Measurements from ENCODE around the gene CACNA2D3. TPM values are rescaled to one million over a fixed set of nuclear protein-coding genes. Genes with fewer than 3 reads are reported as not detected.
"Not testable (repeated sequence)": the region's sequence is repeated elsewhere in the genome, so short reads cannot be mapped to it uniquely, and the experiment has no call there.

CACNA2D3 gene
- total RNA-seq, 1 donor from 2014 or later: 0.70 TPM

- Mint-ChIP-seq H3K4me1 (ENCODE audit: low read depth, unreplicated experiment) (no peaks in the 10 kb centered on the region), H3K4me3 (ENCODE audit: unreplicated experiment) (no peak overlapping the region), H3K27me3 (ENCODE audit: low read depth, unreplicated experiment) (peaks cover 4% of the 10 kb centered on the region), H3K27ac (ENCODE audit: unreplicated experiment) (no peak overlapping the region), H3K36me3 (ENCODE audit: low read depth, unreplicated experiment) (no peaks in the 10 kb centered on the region), H3K9me3 (ENCODE audit: unreplicated experiment) (peaks cover 3% of the 10 kb centered on the region)
- H3K79me2 ChIP-seq (ENCODE audit: insufficient read depth, low read length): no peaks in the 10 kb centered on the region
- TF ChIP-seq CTCF (IDR thresholded peaks at IDR 0.05; ENCODE audit: insufficient read depth, low read depth, low read length): no peak
- TF ChIP-seq EZH2 (IDR thresholded peaks at IDR 0.05; ENCODE audit: insufficient read depth, low read length): no peak
- no peaks in the 10 kb centered on the region for H3K9me3 ChIP-seq (ENCODE audit: insufficient read depth, low read depth, low read length)
- DNase-seq (ENCODE audit: low read depth): no peak
- no peak overlapping the region for H3K27ac ChIP-seq (ENCODE audit: low read depth, low read length)
- no peak overlapping the region for H3K4me2 ChIP-seq (ENCODE audit: low read length)
- H3K27me3 ChIP-seq (ENCODE audit: insufficient read depth, low read length): no peaks in the 10 kb centered on the region
- H2AFZ ChIP-seq (ENCODE audit: low read depth, low read length): no peak overlapping the region
- no peak overlapping the region for H3K4me3 ChIP-seq (ENCODE audit: insufficient read depth, low read depth, low read length)
- H3K36me3 ChIP-seq (ENCODE audit: insufficient read depth, low read length): no peaks in the 10 kb centered on the region
- H3K9ac ChIP-seq (ENCODE audit: low read length): no peak overlapping the region
- no peaks in the 10 kb centered on the region for H4K20me1 ChIP-seq (ENCODE audit: insufficient read depth, low read length)
- no peak for FAIRE-seq
- H3K4me1 ChIP-seq (ENCODE audit: insufficient read depth, low read length): no peaks in the 10 kb centered on the region
These were observed 325.1 kb downstream of the CACNA2D3 start for GRCh38 chr3:54447427-54447826.

- H3K9ac ChIP-seq (ENCODE audit: low read length): no peak overlapping the region
- H3K4me3 Mint-ChIP-seq (ENCODE audit: unreplicated experiment): no peak overlapping the region
- H3K9me3 Mint-ChIP-seq (ENCODE audit: unreplicated experiment): peaks cover 6% of the 10 kb centered on the region
- no peak overlapping the region for H3K27ac ChIP-seq (ENCODE audit: low read depth, low read length)
- DNase-seq (ENCODE audit: low read depth) (no peak), FAIRE-seq (no peak)
- H3K4me1 ChIP-seq (ENCODE audit: insufficient read depth, low read length): no peaks in the 10 kb centered on the region
- no peaks in the 10 kb centered on the region for H4K20me1 ChIP-seq (ENCODE audit: insufficient read depth, low read length)
- H3K4me3 ChIP-seq (ENCODE audit: insufficient read depth, low read depth, low read length): no peak overlapping the region
- no peak for TF ChIP-seq CTCF (IDR thresholded peaks at IDR 0.05; ENCODE audit: insufficient read depth, low read depth, low read length)
- no peak for TF ChIP-seq EZH2 (IDR thresholded peaks at IDR 0.05; ENCODE audit: insufficient read depth, low read length)
- H2AFZ ChIP-seq (ENCODE audit: low read depth, low read length): no peak overlapping the region
- no peaks in the 10 kb centered on the region for H3K36me3 ChIP-seq (ENCODE audit: insufficient read depth, low read length)
- H3K9me3 ChIP-seq (ENCODE audit: insufficient read depth, low read depth, low read length): no peaks in the 10 kb centered on the region
- H3K27me3 ChIP-seq (ENCODE audit: insufficient read depth, low read length): no peaks in the 10 kb centered on the region
- no peaks in the 10 kb centered on the region for H3K4me1 Mint-ChIP-seq (ENCODE audit: low read depth, unreplicated experiment)
- no peak overlapping the region for H3K4me2 ChIP-seq (ENCODE audit: low read length)
- H3K36me3 Mint-ChIP-seq (ENCODE audit: low read depth, unreplicated experiment): no peaks in the 10 kb centered on the region
- H3K27me3 Mint-ChIP-seq (ENCODE audit: low read depth, unreplicated experiment): no peaks in the 10 kb centered on the region
- H3K27ac Mint-ChIP-seq (ENCODE audit: unreplicated experiment): no peak overlapping the region
- no peaks in the 10 kb centered on the region for H3K79me2 ChIP-seq (ENCODE audit: insufficient read depth, low read length)
These were observed 332.5 kb downstream of the CACNA2D3 start for GRCh38 chr3:54454806-54455205.

- no peak for FAIRE-seq
These were observed 336.0 kb downstream of the CACNA2D3 start for GRCh38 chr3:54458357-54458756.

GRCh38 chr3:54464554-54464953, 342.2 kb downstream of the CACNA2D3 start:
- not testable (repeated sequence) for H3K27me3 ChIP-seq (ENCODE audit: insufficient read depth, low read length); H3K4me2 ChIP-seq (ENCODE audit: low read length); H4K20me1 ChIP-seq (ENCODE audit: insufficient read depth, low read length); H3K36me3 ChIP-seq (ENCODE audit: insufficient read depth, low read length); H3K27ac ChIP-seq (ENCODE audit: low read depth, low read length); H3K9ac ChIP-seq (ENCODE audit: low read length); H3K27ac Mint-ChIP-seq (ENCODE audit: unreplicated experiment); H3K36me3 Mint-ChIP-seq (ENCODE audit: low read depth, unreplicated experiment); H2AFZ ChIP-seq (ENCODE audit: low read depth, low read length); DNase-seq (ENCODE audit: low read depth); H3K79me2 ChIP-seq (ENCODE audit: insufficient read depth, low read length); H3K27me3 Mint-ChIP-seq (ENCODE audit: low read depth, unreplicated experiment); FAIRE-seq; H3K4me1 ChIP-seq (ENCODE audit: insufficient read depth, low read length); H3K4me3 Mint-ChIP-seq (ENCODE audit: unreplicated experiment); H3K4me3 ChIP-seq (ENCODE audit: insufficient read depth, low read depth, low read length); H3K9me3 ChIP-seq (ENCODE audit: insufficient read depth, low read depth, low read length); H3K4me1 Mint-ChIP-seq (ENCODE audit: low read depth, unreplicated experiment)
- peaks cover 15% of the 10 kb centered on the region for H3K9me3 Mint-ChIP-seq (ENCODE audit: unreplicated experiment)

More at GRCh38 chr3:54458357-54458756, 336.0 kb downstream of the CACNA2D3 start:
- Histone ChIP-seq H4K20me1 (ENCODE audit: insufficient read depth, low read length) (no peaks in the 10 kb centered on the region), H3K27me3 (ENCODE audit: insufficient read depth, low read length) (no peaks in the 10 kb centered on the region), H3K9me3 (ENCODE audit: insufficient read depth, low read depth, low read length) (no peaks in the 10 kb centered on the region), H3K9ac (ENCODE audit: low read length) (no peak overlapping the region), H3K4me1 (ENCODE audit: insufficient read depth, low read length) (no peaks in the 10 kb centered on the region), H3K36me3 (ENCODE audit: insufficient read depth, low read length) (no peaks in the 10 kb centered on the region), H3K4me2 (ENCODE audit: low read length) (no peak overlapping the region), H3K4me3 (ENCODE audit: insufficient read depth, low read depth, low read length) (no peak overlapping the region), H3K79me2 (ENCODE audit: insufficient read depth, low read length) (no peaks in the 10 kb centered on the region), H2AFZ (ENCODE audit: low read depth, low read length) (no peak overlapping the region), H3K27ac (ENCODE audit: low read depth, low read length) (no peak overlapping the region)
- H3K36me3 Mint-ChIP-seq (ENCODE audit: low read depth, unreplicated experiment): no peaks in the 10 kb centered on the region
- H3K27me3 Mint-ChIP-seq (ENCODE audit: low read depth, unreplicated experiment): no peaks in the 10 kb centered on the region
- H3K4me1 Mint-ChIP-seq (ENCODE audit: low read depth, unreplicated experiment): no peaks in the 10 kb centered on the region
- no peak overlapping the region for H3K4me3 Mint-ChIP-seq (ENCODE audit: unreplicated experiment)
- TF ChIP-seq EZH2 (IDR thresholded peaks at IDR 0.05; ENCODE audit: insufficient read depth, low read length) (no peak), CTCF (IDR thresholded peaks at IDR 0.05; ENCODE audit: insufficient read depth, low read depth, low read length) (no peak)
- no peak overlapping the region for H3K27ac Mint-ChIP-seq (ENCODE audit: unreplicated experiment)
- DNase-seq (ENCODE audit: low read depth): no peak
- H3K9me3 Mint-ChIP-seq (ENCODE audit: unreplicated experiment): peaks cover 8% of the 10 kb centered on the region
